ENCODE data around the gene NRL.
A peak's percentile ranks its signal among the peaks of the same experiment; 100 is the strongest.

The NRL gene

DNA sequence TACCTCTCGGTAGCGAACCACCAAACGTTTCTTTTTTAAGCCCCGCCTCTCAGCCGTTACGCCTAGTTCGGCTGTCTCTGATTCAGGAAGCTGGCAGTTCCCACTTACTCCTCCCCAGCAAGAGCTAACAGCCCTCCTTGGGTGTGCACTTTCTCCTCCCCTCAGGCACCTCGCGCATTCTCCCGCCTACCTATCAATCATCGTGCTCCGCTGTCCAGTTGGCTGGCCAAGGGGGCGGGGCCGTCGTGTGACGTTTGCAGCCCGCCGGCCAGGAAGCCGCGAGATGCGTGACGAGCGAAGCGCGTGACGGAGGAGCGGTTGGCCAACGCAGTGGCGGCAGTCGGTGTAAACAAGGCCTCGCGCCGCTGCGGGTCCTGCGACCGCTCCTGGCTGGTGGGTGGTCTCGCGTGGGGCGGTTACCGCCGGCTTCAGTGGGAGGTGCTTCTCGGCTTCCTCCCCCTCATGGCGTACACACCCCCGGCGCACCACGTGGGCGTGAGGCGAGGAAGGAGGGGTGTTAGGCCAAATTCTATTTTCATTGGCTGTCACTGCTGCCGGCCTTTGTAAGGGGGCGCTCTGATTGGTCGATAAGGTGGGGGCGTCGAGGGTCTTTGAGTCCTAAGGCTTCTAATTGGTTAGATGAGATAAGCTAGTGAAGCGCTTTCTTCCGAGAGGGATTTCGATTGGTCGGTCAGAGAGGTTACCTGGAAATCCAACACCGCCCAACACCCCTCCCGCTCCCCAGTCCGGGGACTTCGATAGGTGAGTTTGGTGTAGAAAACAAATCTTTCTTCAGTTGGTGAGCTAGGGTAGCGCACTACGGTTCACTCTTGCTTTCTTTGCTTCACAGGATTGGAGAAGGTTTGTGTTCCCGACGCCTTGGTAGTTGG lies at the start of gene NRL, which contains the start of gene DCAF11:
NRL (minus strand) TSS at position 418 of the 890 bp plus-strand sequence. CDS start 32,101 bp downstream, outside the sequence.
DCAF11 (plus strand) TSS at position 246 of the 890 bp plus-strand sequence. CDS start 818 bp downstream, outside the sequence.
- peak; percentile 99 for DNase-seq

DNA sequence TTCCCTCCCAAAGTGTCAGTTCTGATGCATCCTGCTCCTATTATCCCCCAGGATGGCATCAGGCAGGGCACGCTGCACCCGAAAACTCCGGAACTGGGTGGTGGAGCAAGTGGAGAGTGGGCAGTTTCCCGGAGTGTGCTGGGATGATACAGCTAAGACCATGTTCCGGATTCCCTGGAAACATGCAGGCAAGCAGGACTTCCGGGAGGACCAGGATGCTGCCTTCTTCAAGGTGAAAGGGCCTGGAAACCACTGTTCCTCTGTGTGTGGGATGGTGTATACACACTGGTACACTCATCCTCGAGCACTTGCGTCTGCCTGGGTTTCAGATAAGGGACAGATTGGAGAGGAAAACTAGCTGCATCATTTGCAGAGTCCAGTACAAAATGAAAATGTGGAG lies 47.3 kb upstream of the NRL start:
- DNase-seq, result no peak

DNA sequence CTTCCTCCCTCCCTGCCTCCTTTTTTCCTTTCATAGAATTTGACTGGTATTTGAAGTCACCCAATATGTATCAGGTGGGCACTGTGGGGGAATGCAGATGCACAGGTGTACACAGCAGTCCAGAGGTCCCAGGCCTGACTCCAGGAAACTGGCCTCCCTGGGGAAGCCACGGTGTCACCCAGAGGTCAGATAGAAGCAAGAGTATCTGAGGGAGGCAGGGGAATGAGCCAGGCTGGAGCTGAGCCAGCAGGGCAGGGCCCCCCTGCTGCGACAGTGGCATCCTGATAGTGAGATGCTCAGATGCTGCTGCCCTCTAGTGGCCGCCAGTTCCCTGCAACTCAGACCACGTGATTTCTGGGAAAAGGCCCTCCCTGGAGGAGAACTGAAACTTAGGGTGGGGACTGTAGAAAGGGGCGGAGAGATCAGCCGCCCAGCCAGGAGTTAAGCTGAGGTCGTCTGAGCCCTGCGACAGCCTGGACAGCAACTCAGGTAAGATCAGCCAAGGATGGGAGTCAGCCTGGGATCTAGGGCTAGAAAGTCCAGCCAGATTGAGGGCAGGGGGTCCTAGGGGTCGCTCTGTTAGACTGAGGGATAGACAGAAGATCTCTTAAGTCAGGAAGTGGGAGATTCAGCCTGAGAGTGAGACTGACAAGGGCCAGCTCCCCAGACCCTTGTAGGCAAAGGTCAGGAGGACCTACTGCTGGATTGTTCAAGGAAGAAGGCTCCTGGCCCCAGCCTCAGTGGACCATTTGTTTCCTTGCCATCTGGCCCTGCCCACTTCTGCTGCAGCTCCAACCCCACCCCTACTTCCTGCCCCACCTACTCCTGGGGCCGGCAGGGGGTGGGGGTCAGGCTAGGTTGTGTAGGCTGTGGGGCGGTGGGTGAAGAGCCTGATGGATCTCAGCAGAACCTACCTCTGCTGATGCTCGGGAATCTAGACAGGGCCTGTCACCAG lies 46.4 kb upstream of the NRL start, which contains the start of gene IRF9:
IRF9 (plus strand) TSS at position 416 of the 955 bp plus-strand sequence. CDS start 880 bp downstream, outside the sequence.
- peak; percentile 97 to 99 for DNase-seq

DNA sequence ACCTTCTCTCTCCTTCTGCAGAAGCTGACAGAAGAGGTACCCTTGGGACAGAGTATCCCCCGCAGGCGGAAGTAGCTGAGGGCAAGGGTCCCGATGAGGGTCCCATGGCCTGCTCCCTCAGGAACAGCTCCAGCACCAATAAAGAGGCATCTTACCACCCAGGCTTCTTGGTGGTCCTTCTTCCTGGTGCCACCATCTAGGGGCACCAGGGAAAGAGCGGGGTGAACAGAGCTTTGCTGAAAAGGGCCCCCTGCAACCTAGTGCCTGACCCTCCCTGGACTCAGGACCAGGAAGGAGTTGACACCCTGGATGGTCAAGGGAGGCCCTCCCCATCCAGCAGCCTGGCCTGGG lies 45.7 kb upstream of the NRL start:
- DNase-seq, result no peak

DNA sequence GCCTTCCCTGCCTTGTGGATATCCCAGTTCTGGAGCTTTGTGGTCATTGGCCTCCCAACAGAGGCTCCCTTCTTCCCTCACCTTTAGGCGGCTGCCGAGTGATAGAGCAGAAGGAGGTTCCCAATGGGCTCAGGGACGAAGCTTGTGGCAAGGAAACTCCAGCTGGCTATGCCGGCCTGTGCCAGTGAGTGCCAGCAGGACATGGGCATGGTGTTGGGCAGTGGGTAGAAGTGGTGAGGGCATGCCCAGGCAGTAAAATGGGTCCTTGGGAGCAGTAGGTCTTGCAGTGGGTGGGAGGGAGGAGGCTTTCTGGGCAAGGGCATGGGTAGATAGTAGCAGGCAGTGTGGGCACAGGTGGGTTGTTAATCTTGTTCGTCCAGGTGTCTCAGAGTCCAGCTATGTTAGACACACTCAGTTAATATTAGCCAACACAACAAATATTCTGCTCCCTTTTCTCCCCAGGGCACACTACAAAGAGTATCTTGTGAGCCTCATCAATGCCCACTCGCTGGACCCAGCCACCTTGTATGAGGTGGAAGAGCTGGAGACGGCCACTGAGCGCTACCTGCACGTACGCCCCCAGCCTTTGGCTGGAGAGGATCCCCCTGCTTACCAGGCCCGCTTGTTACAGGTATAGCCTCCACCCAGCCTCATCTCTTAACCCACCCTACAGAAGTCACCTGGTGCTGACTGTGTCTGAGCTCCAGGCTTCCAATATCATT lies 45.2 kb upstream of the NRL start:
- no peak for DNase-seq

DNA sequence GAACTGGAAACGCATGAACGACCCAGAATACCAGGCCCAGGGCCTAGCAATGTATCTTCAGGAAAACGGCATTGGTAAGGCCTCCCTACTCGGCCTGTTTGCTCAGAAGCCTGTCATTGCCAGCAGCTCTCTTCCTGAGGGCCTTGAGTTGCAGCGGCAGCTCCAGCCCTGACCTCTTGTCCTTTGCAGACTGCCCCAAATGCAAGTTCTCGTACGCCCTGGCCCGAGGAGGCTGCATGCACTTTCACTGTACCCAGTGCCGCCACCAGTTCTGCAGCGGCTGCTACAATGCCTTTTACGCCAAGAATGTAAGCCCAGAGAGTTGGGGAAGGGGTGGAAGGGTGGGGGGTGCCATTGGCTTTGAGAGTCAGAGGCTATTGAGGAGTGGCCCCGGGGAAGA lies 42.6 kb upstream of the NRL start:
- no peak for DNase-seq

DNA sequence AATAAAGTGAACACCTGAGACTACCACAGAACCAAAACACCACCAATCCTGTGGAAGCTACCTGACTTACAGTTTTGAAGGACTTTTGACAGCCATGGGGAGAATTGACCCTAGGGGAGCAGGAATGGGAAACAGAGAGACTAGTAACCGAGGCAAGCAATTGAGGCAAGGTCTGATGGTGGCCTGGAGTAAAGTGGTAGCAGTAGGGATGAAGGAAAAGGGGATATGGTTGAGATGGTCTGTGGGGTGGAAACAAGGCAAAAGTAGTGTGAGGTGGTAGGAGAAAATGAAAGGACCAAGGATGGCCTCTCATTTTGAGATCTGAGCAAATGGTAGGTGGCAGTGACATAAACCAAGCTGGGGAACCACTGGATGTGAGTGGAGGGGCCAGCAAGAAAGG lies 42.1 kb upstream of the NRL start:
- no peak for DNase-seq

DNA sequence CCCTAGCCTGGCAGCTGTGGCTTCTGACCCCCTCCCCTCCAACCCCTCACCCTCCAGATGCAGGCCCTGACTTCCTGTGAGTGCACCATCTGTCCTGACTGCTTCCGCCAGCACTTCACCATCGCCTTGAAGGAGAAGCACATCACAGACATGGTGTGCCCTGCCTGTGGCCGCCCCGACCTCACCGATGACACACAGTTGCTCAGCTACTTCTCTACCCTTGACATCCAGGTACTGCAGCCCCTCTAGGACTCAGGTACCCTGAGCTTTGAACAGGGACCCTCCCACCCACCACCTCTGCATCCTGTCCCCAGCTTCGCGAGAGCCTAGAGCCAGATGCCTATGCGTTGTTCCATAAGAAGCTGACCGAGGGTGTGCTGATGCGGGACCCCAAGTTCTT lies 40.4 kb upstream of the NRL start:
- DNase-seq, result no peak

DNA sequence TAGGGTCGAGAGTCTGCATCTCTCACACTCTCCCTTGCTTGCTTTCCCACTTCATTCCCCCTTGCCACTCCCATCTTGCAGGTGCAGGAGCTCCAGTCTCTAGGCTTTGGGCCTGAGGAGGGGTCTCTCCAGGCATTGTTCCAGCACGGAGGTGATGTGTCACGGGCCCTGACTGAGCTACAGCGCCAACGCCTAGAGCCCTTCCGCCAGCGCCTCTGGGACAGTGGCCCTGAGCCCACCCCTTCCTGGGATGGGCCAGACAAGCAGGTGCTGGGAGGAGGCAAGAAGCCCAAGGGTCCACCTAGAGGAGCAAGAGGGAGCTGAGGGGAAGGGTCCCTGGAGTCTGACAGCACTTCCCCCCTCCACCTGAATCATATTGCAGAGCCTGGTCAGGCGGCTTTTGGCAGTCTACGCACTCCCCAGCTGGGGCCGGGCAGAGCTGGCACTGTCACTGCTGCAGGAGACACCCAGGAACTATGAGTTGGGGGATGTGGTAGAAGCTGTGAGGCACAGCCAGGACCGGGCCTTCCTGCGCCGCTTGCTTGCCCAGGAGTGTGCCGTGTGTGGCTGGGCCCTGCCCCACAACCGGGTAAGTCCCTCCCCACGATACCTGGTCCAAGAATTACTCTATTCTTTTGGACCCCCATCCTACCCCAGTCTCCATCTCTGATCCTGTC lies 36.8 kb upstream of the NRL start:
- no peak for DNase-seq

DNA sequence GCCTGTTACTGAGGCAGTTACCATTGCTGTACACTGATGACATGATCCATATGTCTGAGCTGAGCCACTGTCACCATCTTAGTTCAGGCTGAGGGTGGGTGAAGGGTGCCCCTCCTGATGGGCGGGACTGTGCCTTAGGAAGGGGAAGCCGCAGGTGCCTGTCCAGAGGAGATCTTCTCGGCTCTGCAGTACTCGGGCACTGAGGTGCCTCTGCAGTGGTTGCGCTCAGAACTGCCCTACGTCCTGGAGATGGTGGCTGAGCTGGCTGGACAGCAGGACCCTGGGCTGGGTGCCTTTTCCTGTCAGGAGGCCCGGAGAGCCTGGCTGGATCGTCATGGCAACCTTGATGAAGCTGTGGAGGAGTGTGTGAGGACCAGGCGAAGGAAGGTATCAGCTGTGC lies 36.2 kb upstream of the NRL start:
- DNase-seq, result no peak

DNA sequence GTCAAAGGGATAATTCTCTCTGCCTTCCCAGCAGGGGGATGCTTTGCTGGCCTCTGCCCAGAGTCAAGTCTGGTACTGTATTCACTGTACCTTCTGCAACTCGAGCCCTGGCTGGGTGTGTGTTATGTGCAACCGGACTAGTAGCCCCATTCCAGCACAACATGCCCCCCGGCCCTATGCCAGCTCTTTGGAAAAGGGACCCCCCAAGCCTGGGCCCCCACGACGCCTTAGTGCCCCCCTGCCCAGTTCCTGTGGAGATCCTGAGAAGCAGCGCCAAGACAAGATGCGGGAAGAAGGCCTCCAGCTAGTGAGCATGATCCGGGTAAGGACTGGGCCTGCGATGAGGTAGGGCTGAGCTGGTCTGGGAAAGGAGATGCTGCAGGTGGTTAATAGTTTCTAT lies 35.8 kb upstream of the NRL start:
- no peak for DNase-seq

DNA sequence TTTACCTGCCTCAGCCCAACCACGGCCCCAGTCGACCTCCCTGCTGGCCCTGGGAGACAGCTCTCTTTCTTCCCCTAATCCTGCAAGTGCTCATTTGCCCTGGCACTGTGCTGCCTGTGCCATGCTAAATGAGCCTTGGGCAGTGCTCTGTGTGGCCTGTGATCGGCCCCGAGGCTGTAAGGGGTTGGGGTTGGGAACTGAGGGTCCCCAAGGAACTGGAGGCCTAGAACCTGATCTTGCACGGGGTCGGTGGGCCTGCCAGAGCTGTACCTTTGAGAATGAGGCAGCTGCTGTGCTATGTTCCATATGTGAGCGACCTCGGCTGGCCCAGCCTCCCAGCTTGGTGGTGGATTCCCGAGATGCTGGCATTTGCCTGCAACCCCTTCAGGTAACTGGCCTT lies 35.3 kb upstream of the NRL start:
- no peak for DNase-seq

DNA sequence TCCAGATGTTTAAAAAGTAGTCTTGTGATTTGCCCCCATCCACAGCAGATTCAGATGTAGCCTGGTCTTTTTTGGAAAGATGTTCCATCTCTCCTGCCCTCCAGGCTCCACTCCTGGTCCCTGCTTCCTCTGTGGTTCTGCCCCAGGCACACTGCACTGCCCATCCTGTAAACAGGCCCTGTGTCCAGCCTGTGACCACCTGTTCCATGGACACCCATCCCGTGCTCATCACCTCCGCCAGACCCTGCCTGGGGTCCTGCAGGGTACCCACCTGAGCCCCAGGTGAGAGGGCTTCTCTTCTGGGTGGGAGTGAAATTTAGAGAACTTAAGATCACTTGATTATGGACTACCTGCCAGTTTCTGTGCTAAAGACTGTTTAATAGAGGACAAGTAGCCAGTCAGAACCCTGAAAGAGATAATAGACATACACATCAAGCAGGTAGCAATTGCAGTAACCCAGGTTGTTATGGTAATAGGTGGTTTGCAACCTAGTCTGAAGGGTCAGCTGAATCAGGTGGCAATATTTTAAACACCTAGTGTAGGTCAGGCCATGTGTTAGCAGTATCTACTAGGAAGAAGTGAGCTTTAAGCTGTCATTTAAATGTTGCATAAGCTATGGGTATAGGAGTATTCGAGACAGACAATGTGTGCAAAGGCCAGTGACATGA lies 34.7 kb upstream of the NRL start:
- no peak for DNase-seq

DNA sequence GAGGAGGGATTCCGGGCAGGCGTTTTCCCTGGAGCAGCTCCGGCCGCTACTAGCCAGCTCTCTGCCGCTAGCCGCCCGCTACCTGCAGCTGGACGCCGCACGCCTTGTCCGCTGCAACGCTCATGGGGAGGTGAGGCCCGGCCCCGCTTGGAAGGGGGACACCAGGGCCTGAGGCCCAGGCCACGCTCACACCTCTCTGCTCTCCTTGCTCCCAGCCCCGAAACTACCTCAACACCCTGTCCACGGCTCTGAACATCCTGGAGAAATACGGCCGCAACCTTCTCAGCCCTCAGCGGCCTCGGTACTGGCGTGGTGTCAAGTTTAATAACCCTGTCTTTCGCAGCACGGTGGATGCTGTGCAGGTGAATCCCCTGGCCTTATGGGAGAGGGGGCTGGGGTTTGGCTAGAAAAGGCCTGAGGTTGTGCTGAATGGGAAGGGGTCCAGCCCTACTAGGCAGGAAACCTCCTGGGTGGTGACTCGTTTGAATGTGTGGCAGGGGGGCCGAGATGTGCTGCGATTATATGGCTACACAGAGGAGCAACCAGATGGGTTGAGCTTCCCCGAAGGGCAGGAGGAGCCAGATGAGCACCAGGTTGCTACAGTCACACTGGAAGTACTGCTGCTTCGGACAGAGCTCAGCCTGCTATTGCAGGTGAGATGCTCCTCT lies 33.1 kb upstream of the NRL start:
- no peak for DNase-seq

DNA sequence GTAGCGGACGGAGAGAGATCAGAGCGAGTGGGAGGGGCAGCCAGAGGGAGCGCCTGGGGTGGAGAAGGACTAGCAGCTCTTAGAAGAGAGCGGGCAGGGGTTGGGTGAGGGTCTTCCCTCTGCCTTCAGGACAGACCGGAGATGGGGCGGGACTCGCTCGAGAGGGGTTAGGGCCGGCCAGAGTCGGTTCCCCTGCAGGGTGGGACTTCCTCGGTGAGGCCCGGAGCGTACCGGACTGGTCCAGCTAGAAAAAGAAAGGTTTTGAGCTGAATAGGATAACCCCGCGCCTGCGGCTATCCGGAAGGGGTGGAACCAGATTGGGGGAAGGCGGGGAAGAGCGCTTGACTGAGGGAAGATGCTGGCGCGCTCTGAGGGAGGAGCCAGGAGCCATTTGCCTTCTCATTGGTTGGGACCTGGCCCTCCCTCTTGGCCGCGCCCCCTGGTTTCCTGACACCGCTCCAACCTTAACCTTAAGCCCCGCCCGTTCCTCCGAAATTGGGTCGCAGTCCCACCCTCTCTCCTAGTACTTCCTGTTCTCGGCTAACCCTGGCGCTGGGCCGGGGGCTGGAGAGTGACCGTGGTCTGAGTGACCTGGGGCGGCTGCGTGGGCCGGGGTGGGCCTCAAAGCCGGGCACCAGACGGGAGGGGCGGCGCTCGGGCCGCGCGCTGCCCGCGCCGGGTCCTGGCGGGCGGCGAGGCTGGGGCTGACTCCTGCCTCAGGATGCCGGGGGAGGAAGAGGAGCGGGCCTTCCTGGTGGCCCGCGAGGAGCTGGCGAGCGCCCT lies 32.4 kb upstream of the NRL start, which contains the start of gene RNF31:
RNF31 (plus strand) TSS at position 521 of the 783 bp plus-strand sequence; CDS start at position 722, 201 bp downstream.
- peak; percentile 98 for DNase-seq

DNA sequence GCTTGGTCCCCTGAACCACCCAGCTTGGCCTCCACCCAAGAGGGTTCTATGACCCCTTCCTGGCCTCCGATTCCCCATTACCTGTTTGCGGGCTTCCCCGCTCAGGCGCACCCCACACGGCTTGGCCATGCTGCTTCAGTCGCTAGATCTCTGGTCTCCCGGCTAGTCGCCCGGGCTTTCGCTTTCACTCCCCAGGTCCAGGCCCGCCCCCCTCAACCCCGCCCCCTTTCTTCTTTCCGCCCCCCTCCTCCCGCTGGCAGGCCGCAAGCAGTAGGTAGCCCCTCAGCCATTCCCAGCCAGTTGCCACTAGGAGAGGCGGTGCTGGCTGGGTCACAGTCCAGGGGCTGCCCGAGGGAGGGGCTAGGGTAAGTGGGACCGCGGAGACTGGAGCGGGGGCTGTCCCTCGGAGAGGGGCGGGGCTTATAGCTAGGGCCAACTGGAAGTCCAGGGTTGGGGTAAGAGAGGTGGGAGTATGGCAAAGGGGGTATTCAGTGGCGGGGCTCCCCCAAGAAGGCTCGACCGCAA lies 31.8 kb upstream of the NRL start, which contains the start of gene PSME2:
PSME2 (minus strand) TSS at position 158 of the 525 bp plus-strand sequence; CDS start at position 129, 29 bp downstream.
- DNase-seq, result peak; percentile 78 to 83

DNA sequence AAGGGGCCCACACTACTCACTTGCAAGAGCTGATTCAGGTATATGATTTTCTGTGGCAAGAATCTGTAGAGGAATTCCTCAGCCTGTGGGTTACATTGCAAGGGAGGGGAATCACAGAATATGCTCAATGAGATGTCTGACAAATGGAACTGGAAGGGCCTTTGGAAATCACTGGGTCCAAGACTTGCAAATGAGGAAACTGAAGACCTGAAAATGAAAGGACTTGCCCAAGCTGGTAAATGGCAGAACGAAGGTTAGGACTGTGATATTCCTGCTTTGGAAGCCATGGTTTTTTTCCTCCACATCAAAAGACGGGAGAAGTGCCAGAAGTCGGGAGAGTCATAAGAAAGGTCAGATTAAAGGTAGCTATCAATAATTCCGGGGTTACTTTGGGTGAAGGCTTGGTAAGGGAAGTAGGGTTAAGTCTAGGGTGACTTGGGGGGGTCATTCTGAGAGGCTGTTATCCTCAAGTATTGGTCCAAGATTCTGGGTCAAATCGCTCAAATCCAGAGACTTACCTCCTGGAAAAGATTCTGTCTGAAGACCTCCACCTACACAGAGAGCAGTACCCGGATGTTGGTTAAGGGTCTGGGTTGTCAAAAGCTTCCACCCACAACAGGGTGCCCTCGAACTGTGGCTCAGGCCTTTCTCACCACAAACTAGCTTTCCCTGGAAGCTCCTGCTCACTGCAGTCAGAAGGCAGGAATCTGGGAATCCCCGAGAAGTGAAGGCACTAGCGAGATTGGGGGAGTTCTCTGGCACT lies 31.1 kb upstream of the NRL start:
- DNase-seq, result no peak

DNA sequence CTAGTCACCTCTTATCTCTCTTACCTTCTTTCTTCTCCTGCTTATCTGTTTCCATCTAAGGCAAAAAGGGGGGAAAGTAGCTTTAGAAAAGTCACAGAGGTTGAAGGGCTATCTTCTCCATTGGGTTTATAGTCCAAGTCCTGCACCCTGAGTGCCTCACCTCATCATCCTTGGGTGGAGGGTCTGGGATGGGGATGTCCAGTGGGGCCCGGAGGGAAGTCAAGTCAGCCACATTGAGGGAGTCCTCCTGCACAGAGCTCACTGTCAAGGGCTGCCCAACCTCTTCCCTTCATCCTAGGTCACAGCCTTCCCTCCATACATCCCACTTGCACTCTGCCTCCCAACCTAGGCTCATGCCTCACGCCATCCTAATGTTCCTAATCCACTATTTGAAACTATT lies 30.5 kb upstream of the NRL start:
- DNase-seq, result no peak

DNA sequence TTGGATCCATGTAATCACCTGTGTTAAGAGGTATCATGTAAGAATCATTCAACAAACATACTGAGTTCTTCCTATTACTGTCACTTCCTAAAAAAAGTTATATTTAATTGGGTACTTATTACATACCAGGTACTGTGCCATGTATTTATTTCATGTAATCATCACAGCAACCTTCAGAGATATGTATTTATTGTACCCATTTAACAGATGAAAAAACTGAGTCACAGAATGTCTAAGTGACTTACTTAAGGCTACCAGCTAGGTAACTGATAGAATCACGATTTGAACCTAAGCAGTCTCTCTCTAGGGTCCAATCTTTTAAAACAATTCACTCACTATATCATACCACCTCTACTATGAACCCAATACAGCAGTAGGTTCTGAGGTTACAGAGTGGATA lies 29.7 kb upstream of the NRL start:
- no peak for DNase-seq
